ENCODE data around the gene LY6G5B. TPM values are rescaled to one million over a fixed set of nuclear protein-coding genes. Genes with fewer than 3 reads are reported as not detected.
A peak's percentile ranks its signal among the peaks of the same experiment; 100 is the strongest.

The LY6G5B gene
- total and polyA plus RNA-seq, 2 experiments from 2014 or later, result 7.9 to 8.4 TPM

- Mint-ChIP-seq H3K4me3 (no peak overlapping the region), H3K27me3 (ENCODE audit: insufficient read depth, low read depth, poor library complexity) (peaks cover 6% of the 10 kb centered on the region), H3K9me3 (no peaks in the 10 kb centered on the region), H3K4me1 (no peaks in the 10 kb centered on the region), H3K36me3 (ENCODE audit: low read depth) (peaks cover 83% of the 10 kb centered on the region), H3K27ac (no peak overlapping the region)
- no peak overlapping the region for H3K4me2 ChIP-seq
- peaks cover 51% of the 10 kb centered on the region for H3F3A ChIP-seq (replicated peaks; ENCODE audit: low read depth)
- H3K9me2 ChIP-seq (ENCODE audit: insufficient read depth), result no peaks in the 10 kb centered on the region
- DNase-seq (ENCODE audit: low spot score), result no peak
- H3K79me2 ChIP-seq (replicated peaks; ENCODE audit: insufficient read depth), result no peaks in the 10 kb centered on the region
- TF ChIP-seq NANOG (IDR thresholded peaks at IDR 0.05; ENCODE audit: borderline replicate concordance) (no peak), EZH2 (IDR thresholded peaks at IDR 0.05; ENCODE audit: low read depth, unreplicated experiment) (no peak), ZNF114 (CRISPR knock-in tag; IDR thresholded peaks at IDR 0.05) (no peak), STAT1 (IDR thresholded peaks at IDR 0.05; ENCODE audit: unreplicated experiment) (no peak), POLR2AphosphoS5 (IDR thresholded peaks at IDR 0.05; ENCODE audit: low read depth) (no peak)
- H3K4me1 ChIP-seq (ENCODE audit: insufficient read depth), result no peaks in the 10 kb centered on the region
- H3K27me3 ChIP-seq (ENCODE audit: insufficient read depth), result no peaks in the 10 kb centered on the region
- no peak overlapping the region for H2AFZ ChIP-seq
- no peak overlapping the region for H3K4me3 ChIP-seq
- peaks cover 50% of the 10 kb centered on the region for H3K36me3 ChIP-seq (ENCODE audit: insufficient read depth)
- ATAC-seq, result peak; percentile 30
- peaks cover 25% of the 10 kb centered on the region for H4K20me1 ChIP-seq (replicated peaks; ENCODE audit: insufficient read depth)
- H3K27ac ChIP-seq (ENCODE audit: low read depth), result no peak overlapping the region
Measured at GRCh38 chr6:31639449-31639861, 30.3 kb upstream of the LY6G5B start.

- Histone ChIP-seq H3F3A (replicated peaks; ENCODE audit: low read depth) (peaks cover 43% of the 10 kb centered on the region), H3K27me3 (ENCODE audit: insufficient read depth) (no peaks in the 10 kb centered on the region), H3K4me3 (no peak overlapping the region), H3K4me2 (no peak overlapping the region), H4K20me1 (replicated peaks; ENCODE audit: insufficient read depth) (peaks cover 16% of the 10 kb centered on the region), H3K79me2 (replicated peaks; ENCODE audit: insufficient read depth) (no peaks in the 10 kb centered on the region), H3K4me1 (ENCODE audit: insufficient read depth) (no peaks in the 10 kb centered on the region), H3K27ac (ENCODE audit: low read depth) (no peak overlapping the region), H3K36me3 (ENCODE audit: insufficient read depth) (peaks cover 46% of the 10 kb centered on the region), H2AFZ (no peak overlapping the region), H3K9me2 (ENCODE audit: insufficient read depth) (no peaks in the 10 kb centered on the region)
- Mint-ChIP-seq H3K9me3 (no peaks in the 10 kb centered on the region), H3K4me3 (no peak overlapping the region; the same call in 2 of the 3 replicates), H3K27ac (no peak overlapping the region), H3K4me1 (no peaks in the 10 kb centered on the region), H3K36me3 (ENCODE audit: low read depth) (peaks cover 83% of the 10 kb centered on the region), H3K27me3 (ENCODE audit: insufficient read depth, low read depth, poor library complexity) (peaks cover 6% of the 10 kb centered on the region)
- DNase-seq (ENCODE audit: low spot score) (no peak), ATAC-seq (no peak)
- TF ChIP-seq CTCF (conservative IDR thresholded peaks at IDR 0.05; ENCODE audit: low read depth in 2 of 2), result no peak
- no peak for TF ChIP-seq ZNF462 (CRISPR knock-in tag; IDR thresholded peaks at IDR 0.05)
- no peak for TF ChIP-seq STAT1 (IDR thresholded peaks at IDR 0.05; ENCODE audit: unreplicated experiment)
- TF ChIP-seq EZH2phosphoT487 (IDR thresholded peaks at IDR 0.05; ENCODE audit: unreplicated experiment), result no peak
- TF ChIP-seq ZNF114 (CRISPR knock-in tag; IDR thresholded peaks at IDR 0.05), result no peak
- TF ChIP-seq JUNB (IDR thresholded peaks at IDR 0.05; ENCODE audit: unreplicated experiment), result no peak
- no peak for TF ChIP-seq EZH2 (IDR thresholded peaks at IDR 0.05; ENCODE audit: low read depth, unreplicated experiment)
- TF ChIP-seq CREB1 (CRISPR knock-in tag; IDR thresholded peaks at IDR 0.05; ENCODE audit: low read depth), result no peak
- TF ChIP-seq ZNF331 (CRISPR knock-in tag; IDR thresholded peaks at IDR 0.05; ENCODE audit: low read depth), result no peak
- TF ChIP-seq ETS1 (IDR thresholded peaks at IDR 0.05), result no peak
- no peak for TF ChIP-seq NANOG (IDR thresholded peaks at IDR 0.05; ENCODE audit: borderline replicate concordance)
Measured at GRCh38 chr6:31640612-31641011, 29.2 kb upstream of the LY6G5B start.

Measured in GM23338 (cell line).